AG09309 (cell line): Measurements from ENCODE around the gene ZNF821.

Source experiments
- DNase-seq: peaks from one replicate; pipeline ENCODE4 v3.0.0-alpha.2; 2010; ENCODE audit warnings: low read depth
- H3K4me3 ChIP-seq: 2 replicates; pipeline ENCODE4 v1.5.1; 2011; ENCODE audit warnings: mild to moderate bottlenecking, low read depth, low read length, moderate library complexity; ENCODE audit not compliant: control insufficient read depth
- CTCF ChIP-seq: IDR thresholded peaks from 2 replicates; pipeline ENCODE4 v1.5.1; 2011; ENCODE audit warnings: mild to moderate bottlenecking, low read depth, low read length, inconsistent platforms; ENCODE audit not compliant: insufficient read depth, control insufficient read depth; ENCODE audit errors: missing control alignments

ZNF821 gene

GRCh38 chr16:71927787-71928186 is 43.8 kb upstream of the ZNF821 start:
- no peak overlapping the region for H3K4me3 ChIP-seq
- DNase-seq, result no peak
- no peak for TF ChIP-seq CTCF

GRCh38 chr16:71927383-71927782 is 43.4 kb upstream of the ZNF821 start:
- TF ChIP-seq CTCF, result no peak
- H3K4me3 ChIP-seq, result no peak overlapping the region
- peak; percentile 73 for DNase-seq

- H3K4me3 ChIP-seq, result no peak overlapping the region
- no peak for DNase-seq
- no peak for TF ChIP-seq CTCF
Observed at GRCh38 chr16:71924710-71925109, 40.7 kb upstream of the ZNF821 start.

GRCh38 chr16:71923941-71924690 is 40.1 kb upstream of the ZNF821 start:
- DNase-seq, result no peak
- TF ChIP-seq CTCF, result no peak
- H3K4me3 ChIP-seq, result no peak overlapping the region

- no peak for TF ChIP-seq CTCF
- no peak overlapping the region for H3K4me3 ChIP-seq
Observed at GRCh38 chr16:71920658-71921057, 36.7 kb upstream of the ZNF821 start.

GRCh38 chr16:71919035-71919434 is 35.1 kb upstream of the ZNF821 start:
- DNase-seq, result no peak
- no peak overlapping the region for H3K4me3 ChIP-seq

More at GRCh38 chr16:71920658-71921057, 36.7 kb upstream of the ZNF821 start:
- DNase-seq, result no peak

More at GRCh38 chr16:71919035-71919434, 35.1 kb upstream of the ZNF821 start:
- no peak for TF ChIP-seq CTCF
